ENCODE measurements around the gene SRP68. TPM values are rescaled to one million over a fixed set of nuclear protein-coding genes. Genes with fewer than 3 reads are reported as not detected.

SRP68 gene
- polyA plus RNA-seq, 2 of the 4 experiments (the other 2 are of a cell fraction): 121 to 139 TPM

- TF ChIP-seq ELK1 (IDR thresholded peaks at IDR 0.05; ENCODE audit: low read depth, low read length): no peak
- no peak for TF ChIP-seq ZFP36 (IDR thresholded peaks at IDR 0.05; ENCODE audit: borderline replicate concordance, partially characterized antibody)
These were observed 23.6 kb upstream of the SRP68 start (continued) for GRCh38 chr17:76095943-76096342.

- ChIA-PET POLR2A (no interaction called here), CTCF (interaction anchor here (0.6 to 3.4 kb wide), 6 partner anchors 10 to 189 kb away, joined by 3 to 12 read pairs (median 8); partner anchors contain the start of genes EXOC7 and MRPL38)
- DNase-seq (ENCODE audit: low read depth in 1 of 2, low spot score in 1 of 2): no peak
- Histone ChIP-seq H3K4me3 (no peak overlapping the region), H3K4me2 (no peak overlapping the region), H3K9me3 (no peaks in the 10 kb centered on the region), H3K4me1 (no peaks in the 10 kb centered on the region), H3K27ac (no peak overlapping the region)
- WGBS (ENCODE audit: missing lambda C conversion rate): 97% methylated on average over 11 of the region's 11 CpGs
- no peak for ATAC-seq
- FAIRE-seq: no peak
- TF ChIP-seq EHF (CRISPR knock-in tag; IDR thresholded peaks at IDR 0.05): no peak
- no peak for TF ChIP-seq MAFK (IDR thresholded peaks at IDR 0.05; ENCODE audit: partially characterized antibody)
- TF ChIP-seq POLR2AphosphoS2 (conservative IDR thresholded peaks at IDR 0.05; ENCODE audit: low read length): no peak
- TF ChIP-seq RARB (CRISPR knock-in tag; IDR thresholded peaks at IDR 0.05): no peak
- TF ChIP-seq RFX5 (IDR thresholded peaks at IDR 0.05): no peak
- no peak for TF ChIP-seq ZFP36 (IDR thresholded peaks at IDR 0.05; ENCODE audit: borderline replicate concordance, partially characterized antibody)
- TF ChIP-seq HMGXB4 (CRISPR knock-in tag; IDR thresholded peaks at IDR 0.05; ENCODE audit: borderline replicate concordance): no peak
- TF ChIP-seq SMC3 (IDR thresholded peaks at IDR 0.05): no peak
- TF ChIP-seq NFE2L2 (conservative IDR thresholded peaks at IDR 0.05; ENCODE audit: low read length): no peak
- TF ChIP-seq FOSL2 (IDR thresholded peaks at IDR 0.05): no peak
- TF ChIP-seq FOSL2 (CRISPR knock-in tag; IDR thresholded peaks at IDR 0.05): no peak
- TF ChIP-seq KDM1A (IDR thresholded peaks at IDR 0.05; ENCODE audit: low read depth): no peak
- TF ChIP-seq ZNF302 (CRISPR knock-in tag; IDR thresholded peaks at IDR 0.05): no peak
- TF ChIP-seq ZC3H11A (IDR thresholded peaks at IDR 0.05): no peak
- no peak for TF ChIP-seq PHF8 (IDR thresholded peaks at IDR 0.05; ENCODE audit: borderline replicate concordance, low read depth)
These were observed 21.7 kb upstream of the SRP68 start for GRCh38 chr17:76094046-76094445.

- Histone ChIP-seq H3K9me3 (no peaks in the 10 kb centered on the region), H3K27ac (no peak overlapping the region), H3K4me2 (no peak overlapping the region), H3K4me1 (no peaks in the 10 kb centered on the region), H3K4me3 (no peak overlapping the region)
- WGBS (ENCODE audit: missing lambda C conversion rate): 96% methylated on average over 20 of the region's 20 CpGs
- DNase-seq (ENCODE audit: low read depth in 1 of 2, low spot score in 1 of 2) (no peak), ATAC-seq (no peak), FAIRE-seq (no peak)
- TF ChIP-seq ZSCAN20 (CRISPR knock-in tag; IDR thresholded peaks at IDR 0.05): no peak
- no peak for TF ChIP-seq SREBF2 (IDR thresholded peaks at IDR 0.05)
- TF ChIP-seq USF2 (IDR thresholded peaks at IDR 0.05): no peak
- no peak for TF ChIP-seq TP53 (CRISPR knock-in tag; IDR thresholded peaks at IDR 0.05)
- no peak for TF ChIP-seq RCOR1 (IDR thresholded peaks at IDR 0.05; ENCODE audit: low read depth, low read length)
- no peak for TF ChIP-seq FOSB (CRISPR knock-in tag; IDR thresholded peaks at IDR 0.05)
- TF ChIP-seq HOXA7 (CRISPR knock-in tag; IDR thresholded peaks at IDR 0.05): no peak
- TF ChIP-seq PBX3 (IDR thresholded peaks at IDR 0.05): no peak
- TF ChIP-seq SMC3 (IDR thresholded peaks at IDR 0.05): no peak
- TF ChIP-seq BHLHE40 (IDR thresholded peaks at IDR 0.05; ENCODE audit: low read depth, low read length): no peak
- no peak for TF ChIP-seq HEYL (CRISPR knock-in tag; IDR thresholded peaks at IDR 0.05)
- no peak for TF ChIP-seq POLR2A (IDR thresholded peaks at IDR 0.05; ENCODE audit: low read length)
- TF ChIP-seq POLR2AphosphoS2 (conservative IDR thresholded peaks at IDR 0.05; ENCODE audit: low read length): no peak
- TF ChIP-seq KDM1A (IDR thresholded peaks at IDR 0.05; ENCODE audit: low read depth): no peak
- no peak for TF ChIP-seq HES2 (IDR thresholded peaks at IDR 0.05)
- no peak for TF ChIP-seq CBX8 (IDR thresholded peaks at IDR 0.05)
- TF ChIP-seq RAD21 (conservative IDR thresholded peaks at IDR 0.05 in 1 of 2, IDR thresholded peaks at IDR 0.05 in 1 of 2): no peak
- TF ChIP-seq ATOH8 (CRISPR knock-in tag; IDR thresholded peaks at IDR 0.05; ENCODE audit: low read depth): no peak
- ChIA-PET POLR2A (no interaction called here), CTCF (interaction anchor here (0.5 to 3.4 kb wide), 12 partner anchors 9 to 188 kb away, joined by 3 to 12 read pairs (median 6); partner anchors contain the start of genes EXOC7, GALR2 and MRPL38)
These were observed 20.5 kb upstream of the SRP68 start for GRCh38 chr17:76092526-76093413.

Measured in A549 (cell line).